ENCODE data around the gene RGL4. TPM values are rescaled to one million over a fixed set of nuclear protein-coding genes. Genes with fewer than 3 reads are reported as not detected.

Gene RGL4
- total RNA-seq, 4 donors from 2014 or later = not detected

- Histone ChIP-seq H3K9me3 (no peaks in the 10 kb centered on the region), H3K36me3 (peaks cover 0 to 92% (median 3%) of the 10 kb centered on the region in 3 donors), H3K4me1 (no peaks in the 10 kb centered on the region), H3K27ac (no peak overlapping the region), H3K27me3 (no peaks in the 10 kb centered on the region), H3K4me3 (no peak overlapping the region)
- no peak for TF ChIP-seq CTCF (IDR thresholded peaks at IDR 0.05)
- TF ChIP-seq POLR2A (IDR thresholded peaks at IDR 0.05) = no peak
- no peak for DNase-seq
Observed at GRCh38 chr22:23704829-23705228, 14.0 kb downstream of the RGL4 start.

DNA sequence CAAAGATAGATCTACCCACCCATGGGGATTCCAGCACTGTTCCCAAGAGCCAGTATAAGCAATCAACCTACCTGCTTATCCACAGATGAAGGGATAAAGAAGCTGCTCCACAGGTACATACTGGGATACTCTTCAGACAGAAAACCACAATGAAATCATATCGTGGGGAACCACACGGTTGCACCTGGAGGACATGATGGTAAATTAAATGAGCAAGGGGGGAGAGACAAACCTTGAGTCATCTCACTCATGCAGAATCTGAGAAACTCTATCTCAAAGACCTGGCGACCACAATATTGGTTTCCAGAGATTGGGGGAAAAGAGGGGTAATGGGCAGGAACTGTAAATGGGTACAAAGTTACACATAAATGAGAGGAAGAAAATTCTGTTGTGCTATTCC is 14.5 kb downstream of the RGL4 start:
- Histone ChIP-seq H3K9me3 (no peaks in the 10 kb centered on the region), H3K27ac (no peak overlapping the region), H3K4me3 (no peak overlapping the region), H3K27me3 (no peaks in the 10 kb centered on the region), H3K36me3 (peaks cover 0 to 92% (median 3%) of the 10 kb centered on the region in 3 donors), H3K4me1 (no peaks in the 10 kb centered on the region)
- no peak for TF ChIP-seq POLR2A (IDR thresholded peaks at IDR 0.05)
- no peak for TF ChIP-seq CTCF (IDR thresholded peaks at IDR 0.05)
- DNase-seq = no peak

- no peak for DNase-seq
- no peaks in the 10 kb centered on the region for H3K9me3 ChIP-seq
- no peak overlapping the region for H3K27ac ChIP-seq
- no peaks in the 10 kb centered on the region for H3K4me1 ChIP-seq
- H3K4me3 ChIP-seq = no peak overlapping the region
- H3K27me3 ChIP-seq = no peaks in the 10 kb centered on the region
- peaks cover 0 to 97% (median 3%) of the 10 kb centered on the region in 3 donors for H3K36me3 ChIP-seq
- no peak for TF ChIP-seq POLR2A (IDR thresholded peaks at IDR 0.05)
- no peak for TF ChIP-seq CTCF (IDR thresholded peaks at IDR 0.05)
Observed at GRCh38 chr22:23708270-23708669, 17.5 kb downstream of the RGL4 start.

GRCh38 chr22:23709107-23709506 is 18.3 kb downstream of the RGL4 start:
- no peak for DNase-seq
- Histone ChIP-seq H3K4me3 (no peak overlapping the region), H3K4me1 (no peaks in the 10 kb centered on the region), H3K36me3 (peaks cover 0 to 99% (median 3%) of the 10 kb centered on the region in 3 donors), H3K9me3 (no peaks in the 10 kb centered on the region), H3K27ac (no peak overlapping the region), H3K27me3 (no peaks in the 10 kb centered on the region)
- TF ChIP-seq POLR2A (IDR thresholded peaks at IDR 0.05) = no peak
- no peak for TF ChIP-seq CTCF (IDR thresholded peaks at IDR 0.05)

- no peak for DNase-seq
- no peak for TF ChIP-seq CTCF (IDR thresholded peaks at IDR 0.05)
- TF ChIP-seq POLR2A (IDR thresholded peaks at IDR 0.05) = no peak
- Histone ChIP-seq H3K27ac (no peak overlapping the region), H3K36me3 (peaks cover 0 to 77% (median 0%) of the 10 kb centered on the region in 3 donors), H3K4me3 (no peak overlapping the region), H3K4me1 (peaks cover 0 to 11% (median 8%) of the 10 kb centered on the region in 4 donors), H3K27me3 (no peaks in the 10 kb centered on the region), H3K9me3 (no peaks in the 10 kb centered on the region)
Observed at GRCh38 chr22:23712256-23712655, 21.4 kb downstream of the RGL4 start.
